ENCODE measurements around the gene TGFBRAP1.
"Not testable (repeated sequence)": the region's sequence is repeated elsewhere in the genome, so short reads cannot be mapped to it uniquely, and the experiment has no call there.

The TGFBRAP1 gene

GRCh38 chr2:105274046-105274445 is 55.5 kb downstream of the TGFBRAP1 start:
- no peak for DNase-seq (ENCODE audit: extremely low read depth in 1 of 2, low read depth in 1 of 2)

GRCh38 chr2:105272176-105272575 is 57.4 kb downstream of the TGFBRAP1 start:
- no peak for DNase-seq (ENCODE audit: extremely low read depth in 1 of 2, low read depth in 1 of 2)

DNA sequence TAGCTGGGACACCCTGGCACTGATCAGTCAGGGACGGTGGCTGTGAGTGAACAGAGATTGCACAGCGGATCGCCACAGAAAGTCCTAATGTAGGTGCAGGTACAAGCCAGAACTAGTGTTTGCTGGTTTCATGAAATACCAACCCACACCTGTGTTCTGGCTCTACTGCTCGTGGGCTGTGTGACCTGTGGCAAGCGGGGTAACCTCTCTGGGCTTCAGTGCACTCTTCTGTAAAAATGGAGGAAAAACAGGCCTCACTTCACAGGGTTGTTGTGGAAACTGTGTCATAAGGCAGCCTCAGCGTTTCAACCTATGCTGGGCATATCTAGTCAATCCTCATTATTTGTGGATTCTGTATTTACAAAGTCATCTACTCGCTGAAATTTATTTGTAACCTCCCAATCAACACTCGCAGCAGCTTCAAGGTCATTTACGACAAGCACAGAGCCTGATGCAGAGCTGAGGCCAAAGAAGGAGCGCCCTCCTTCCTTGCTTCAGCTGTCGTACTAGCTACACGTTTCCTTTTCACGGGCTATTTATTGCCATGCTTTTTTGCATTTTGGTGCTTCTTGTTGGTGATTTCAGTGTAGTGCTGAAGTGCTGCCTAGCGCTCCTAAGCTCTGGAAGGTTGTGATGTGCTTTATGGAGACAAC is 58.0 kb downstream of the TGFBRAP1 start:
- DNase-seq (ENCODE audit: extremely low read depth in 1 of 2, low read depth in 1 of 2), result no peak

DNA sequence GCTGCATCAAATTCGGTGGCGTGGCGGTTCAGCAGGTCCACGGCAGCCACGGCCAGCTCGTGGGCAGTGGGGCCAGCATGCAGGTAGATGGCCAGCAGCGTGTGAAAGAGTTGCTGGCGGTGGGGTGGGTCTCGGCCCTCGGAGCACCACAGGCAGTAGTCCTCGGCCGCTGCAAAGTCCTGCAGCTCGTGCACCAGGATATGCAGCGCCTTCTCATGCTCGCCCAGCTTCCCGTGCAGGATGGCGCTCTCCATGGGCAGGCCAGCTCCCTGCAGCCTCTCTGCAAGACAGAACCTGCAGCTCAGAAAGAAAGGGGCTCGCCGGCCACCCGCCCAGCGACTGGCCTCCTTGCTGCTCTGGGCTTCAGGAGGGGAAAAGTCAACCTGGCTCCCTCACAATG is 60.1 kb downstream of the TGFBRAP1 start:
- no peak for DNase-seq (ENCODE audit: extremely low read depth in 1 of 2, low read depth in 1 of 2)

GRCh38 chr2:105262651-105263091 is 66.9 kb downstream of the TGFBRAP1 start:
- DNase-seq (ENCODE audit: extremely low read depth in 1 of 2, low read depth in 1 of 2), result no peak

DNA sequence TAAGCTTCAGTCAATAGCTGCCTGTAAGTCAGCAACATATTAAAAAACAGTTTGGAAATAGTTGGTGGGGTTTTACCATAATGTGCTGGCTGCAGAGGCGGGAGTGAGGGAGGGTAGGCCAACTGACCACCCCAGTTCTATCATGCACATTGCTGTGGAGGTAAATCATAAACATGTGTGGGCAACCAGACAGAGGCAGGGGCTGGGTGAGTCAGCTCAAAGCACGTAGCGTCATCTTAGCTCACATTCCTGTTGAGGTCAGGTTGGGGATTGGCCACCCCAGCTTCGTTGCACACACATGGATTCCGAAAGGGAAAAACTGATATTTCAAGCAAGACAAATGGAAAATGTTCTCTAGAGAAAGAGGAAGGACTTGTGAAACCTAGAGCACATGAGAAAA is 68.5 kb downstream of the TGFBRAP1 start:
- no peak for DNase-seq (ENCODE audit: extremely low read depth in 1 of 2, low read depth in 1 of 2)

GRCh38 chr2:105258835-105259350 is 70.6 kb downstream of the TGFBRAP1 start:
- no peak for DNase-seq (ENCODE audit: extremely low read depth in 1 of 2, low read depth in 1 of 2)

DNA sequence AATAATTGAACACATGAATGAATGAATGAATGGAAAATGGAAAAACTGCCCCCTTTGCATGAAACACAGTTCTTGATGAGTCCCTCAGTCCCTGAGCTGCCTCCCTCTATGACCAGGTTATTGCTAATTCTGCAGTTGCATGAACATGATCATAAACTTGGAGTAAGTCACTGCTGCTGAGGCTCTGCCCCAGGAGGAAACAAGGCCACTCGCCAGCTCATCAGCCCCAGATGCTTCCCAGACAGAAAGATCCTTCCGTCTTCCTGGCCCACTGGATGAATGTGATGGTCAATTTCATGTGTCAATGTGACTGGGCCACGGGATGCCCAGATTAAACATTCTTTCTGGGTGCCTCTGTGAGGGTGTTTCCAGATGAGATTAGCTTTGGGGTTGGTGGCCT is 71.6 kb downstream of the TGFBRAP1 start:
- DNase-seq (ENCODE audit: extremely low read depth in 1 of 2, low read depth in 1 of 2), result no peak

GRCh38 chr2:105256431-105257047 is 73.0 kb downstream of the TGFBRAP1 start:
- DNase-seq (ENCODE audit: extremely low read depth in 1 of 2, low read depth in 1 of 2), result no peak

- no peak for DNase-seq (ENCODE audit: extremely low read depth in 1 of 2, low read depth in 1 of 2)
Observed at GRCh38 chr2:105255979-105256378, 73.6 kb downstream of the TGFBRAP1 start.

DNA sequence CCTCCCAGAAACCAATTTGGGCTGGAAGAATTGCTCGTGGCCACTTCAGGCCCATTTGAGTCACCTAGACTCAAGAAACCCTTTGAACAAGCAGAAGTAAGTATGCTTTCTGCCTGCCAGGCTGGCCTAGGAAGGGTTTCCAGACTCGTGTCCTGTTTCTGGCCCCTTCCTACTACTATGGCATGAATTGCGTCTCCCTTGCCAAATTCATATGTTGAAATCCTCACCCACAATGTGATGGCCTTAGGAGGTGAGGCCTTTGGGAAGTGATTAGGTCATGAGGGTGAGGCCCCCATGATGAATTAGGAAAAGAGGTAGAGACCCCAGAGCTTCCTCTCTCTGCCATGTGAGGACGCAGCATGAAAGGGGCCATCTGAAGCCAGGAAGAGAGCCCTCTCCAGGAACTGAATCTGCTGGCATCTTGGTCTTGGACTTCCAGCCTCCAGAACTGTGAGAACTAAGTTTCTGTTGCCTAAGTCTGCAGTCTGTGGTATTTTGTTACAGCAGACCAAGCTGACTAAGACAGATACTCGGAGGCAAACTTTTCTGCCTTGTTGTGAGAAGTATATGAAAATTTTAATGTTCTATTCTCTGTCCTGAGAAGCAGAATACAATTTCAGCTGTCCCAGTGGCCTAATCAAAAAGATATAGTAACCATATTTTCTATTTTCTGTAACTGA is 74.9 kb downstream of the TGFBRAP1 start:
- no peak for DNase-seq (ENCODE audit: extremely low read depth in 1 of 2, low read depth in 1 of 2)

- DNase-seq (ENCODE audit: extremely low read depth in 1 of 2, low read depth in 1 of 2), result no peak
Observed at GRCh38 chr2:105252271-105252670, 77.3 kb downstream of the TGFBRAP1 start.

- DNase-seq (ENCODE audit: extremely low read depth in 1 of 2, low read depth in 1 of 2), result not testable (repeated sequence)
Observed at GRCh38 chr2:105251016-105251648, 78.4 kb downstream of the TGFBRAP1 start.

- DNase-seq (ENCODE audit: extremely low read depth in 1 of 2, low read depth in 1 of 2), result no peak
Observed at GRCh38 chr2:105249891-105250290, 79.6 kb downstream of the TGFBRAP1 start.

- no peak for DNase-seq (ENCODE audit: extremely low read depth in 1 of 2, low read depth in 1 of 2)
Observed at GRCh38 chr2:105249181-105249580, 80.4 kb downstream of the TGFBRAP1 start.

DNA sequence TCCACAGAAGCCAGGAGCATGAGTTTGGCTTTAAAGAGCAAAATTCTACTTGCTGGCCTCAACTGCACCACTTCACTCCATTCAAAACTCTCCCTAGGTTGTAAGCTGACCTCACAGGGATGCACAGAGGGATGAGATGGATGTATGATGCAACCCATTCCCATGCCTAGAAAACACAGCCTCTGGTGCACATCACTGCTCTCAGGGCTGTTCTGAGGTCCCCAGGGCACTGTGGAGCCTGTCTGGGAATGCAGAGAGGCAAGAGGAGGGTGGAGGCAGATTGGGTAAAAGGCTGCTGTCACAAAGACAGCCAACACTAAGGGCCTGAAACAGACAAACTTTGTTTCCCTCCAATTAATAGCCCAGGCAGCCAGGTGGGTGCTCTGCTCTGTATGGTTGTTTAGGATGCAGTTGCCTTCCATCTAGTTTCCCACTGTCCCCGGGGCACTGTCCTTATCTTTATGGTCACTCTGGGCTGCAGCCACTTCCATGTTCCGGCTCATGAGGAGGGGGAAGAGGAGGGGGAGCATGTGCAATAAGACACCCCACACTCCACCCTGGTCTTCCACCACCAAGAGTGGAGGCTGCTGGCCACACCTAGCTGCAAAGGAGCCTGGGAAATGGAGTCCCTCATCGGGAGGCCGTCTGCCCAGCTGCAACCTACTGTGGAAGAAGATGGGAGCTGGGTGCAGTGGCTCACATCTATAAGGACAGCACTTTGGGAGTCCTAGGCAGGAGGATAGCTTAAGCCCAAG is 81.0 kb downstream of the TGFBRAP1 start:
- DNase-seq (ENCODE audit: extremely low read depth in 1 of 2, low read depth in 1 of 2), result no peak

DNA sequence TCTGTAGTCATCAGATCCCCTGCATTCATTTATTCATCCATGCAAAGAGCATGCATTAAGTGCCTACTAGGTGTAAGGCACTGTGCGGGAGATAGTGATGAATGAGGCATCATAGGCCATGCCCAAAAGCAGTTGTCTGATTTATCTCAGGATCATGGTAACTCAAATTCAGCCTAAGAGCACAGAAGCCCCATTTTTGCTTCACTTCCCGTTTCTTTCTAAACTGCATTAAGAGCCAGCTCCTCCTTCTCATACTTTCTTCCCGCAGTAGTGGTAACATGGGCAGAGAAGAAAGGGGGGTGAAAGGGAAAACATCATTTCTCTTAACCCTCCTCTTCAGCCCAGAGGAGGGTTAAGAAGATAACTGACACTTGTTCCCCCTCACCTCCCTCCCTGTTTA is 85.1 kb downstream of the TGFBRAP1 start:
- DNase-seq (ENCODE audit: extremely low read depth in 1 of 2, low read depth in 1 of 2), result no peak

- no peak for DNase-seq (ENCODE audit: extremely low read depth in 1 of 2, low read depth in 1 of 2)
Observed at GRCh38 chr2:105243961-105244360, 85.6 kb downstream of the TGFBRAP1 start.

DNA sequence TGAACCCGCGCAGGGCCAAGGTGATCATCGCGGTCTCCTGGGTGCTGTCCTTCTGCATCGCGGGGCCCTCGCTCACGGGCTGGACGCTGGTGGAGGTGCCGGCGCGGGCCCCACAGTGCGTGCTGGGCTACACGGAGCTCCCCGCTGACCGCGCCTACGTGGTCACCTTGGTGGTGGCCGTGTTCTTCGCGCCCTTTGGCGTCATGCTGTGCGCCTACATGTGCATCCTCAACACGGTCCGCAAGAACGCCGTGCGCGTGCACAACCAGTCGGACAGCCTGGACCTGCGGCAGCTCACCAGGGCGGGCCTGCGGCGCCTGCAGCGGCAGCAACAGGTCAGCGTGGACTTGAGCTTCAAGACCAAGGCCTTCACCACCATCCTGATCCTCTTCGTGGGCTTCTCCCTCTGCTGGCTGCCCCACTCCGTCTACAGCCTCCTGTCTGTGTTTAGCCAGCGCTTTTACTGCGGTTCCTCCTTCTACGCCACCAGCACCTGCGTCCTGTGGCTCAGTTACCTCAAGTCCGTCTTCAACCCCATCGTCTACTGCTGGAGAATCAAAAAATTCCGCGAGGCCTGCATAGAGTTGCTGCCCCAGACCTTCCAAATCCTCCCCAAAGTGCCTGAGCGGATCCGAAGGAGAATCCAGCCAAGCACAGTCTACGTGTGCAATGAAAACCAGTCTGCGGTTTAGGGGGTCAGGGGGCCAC is 87.1 kb downstream of the TGFBRAP1 start:
- no peak for DNase-seq (ENCODE audit: extremely low read depth in 1 of 2, low read depth in 1 of 2)

GRCh38 chr2:105241443-105241842 is 88.1 kb downstream of the TGFBRAP1 start, which contains the start of gene GPR45:
Gene GPR45, plus strand, starts transcription at chr2:105241743. Its CDS starts 116 bp downstream, at chr2:105241859.
- DNase-seq (ENCODE audit: extremely low read depth in 1 of 2, low read depth in 1 of 2), result no peak
